K562 (cell line): ENCODE data around the gene S100A10. TPM values are rescaled to one million over a fixed set of nuclear protein-coding genes. Genes with fewer than 3 reads are reported as not detected.

Experiments
- ATAC-seq: fragments of 200-7000 bp; cut with Tn5 transposase; 3 replicates; pipeline ENCODE4 v1.9.1; 2020; ENCODE audit warnings: moderate library complexity
- BruUV-seq: library from RNA; stranded (reverse); fragments of 400-500 nt; replicated peaks from 2 replicates; lab custom pipeline; 2021; lab: Mats Ljungman, UMichigan
- CTCF ChIA-PET: fragments of 300-600 bp; formaldehyde crosslinking; extraction: SDS; loops from one replicate; lab custom pipeline; 2021; ENCODE audit warnings: low intra/inter-chr PET ratio; lab: Yijun Ruan, JAX
- POLR2A ChIA-PET: fragments of 300-600, 350-650 bp; sonication (Branson Sonifier 250); formaldehyde crosslinking; extraction: SDS; loops from one replicate; lab custom pipeline; 2021; ENCODE audit warnings: antibody characterized with exemption, inconsistent platforms; lab: Yijun Ruan, JAX
- DNase-seq, 4 experiments: peaks; one replicate each; pipeline versions ENCODE4 v3.0.0 to v3.0.0-alpha.2; 2011 to 2018; ENCODE audit warnings: low spot score in 3 of 4, mixed read lengths in 3 of 4; ENCODE audit errors: extremely low read depth in 1 of 4
- FAIRE-seq: peaks from 2 replicates; lab custom pipeline; 2011; peaks lifted over from hg19 to GRCh38; lab: Jason Lieb, UNC
- H2AFZ ChIP-seq: 2 replicates; pipeline ENCODE4 v1.6.0; 2011; ENCODE audit warnings: low read depth, low read length, control low read depth, inconsistent platforms
- H3K27ac ChIP-seq: fragments of 200-600 bp; 3 replicates; pipeline ENCODE4 v1.8.0; 2011; ENCODE audit warnings: low read depth, mild to moderate bottlenecking, control low read depth, inconsistent platforms, low read length, moderate library complexity, mixed read lengths; ENCODE audit errors: extremely low read depth
- H3K27me3 ChIP-seq, 2 experiments: fragments of 300-600 bp in 1 of 2; 2 replicates in 1 of 2; 3 replicates in 1 of 2; pipeline versions ENCODE4 v1.6.0 to v1.8.0; 2011; ENCODE audit warnings: inconsistent platforms in 2 of 2, low read length in 2 of 2, mild to moderate bottlenecking in 1 of 2, mixed read lengths in 1 of 2, moderate library complexity in 1 of 2; ENCODE audit not compliant: control insufficient read depth in 2 of 2, insufficient read depth in 2 of 2
- H3K36me3 ChIP-seq: fragments of 300-600 bp; 3 replicates; pipeline ENCODE4 v1.8.0; 2011; ENCODE audit warnings: mild to moderate bottlenecking, low read length, inconsistent platforms; ENCODE audit not compliant: control insufficient read depth, insufficient read depth
- H3K4me1 ChIP-seq, 2 experiments: fragments of 200-600 bp in 1 of 2; replicated peaks in 1 of 2; 2 replicates in 1 of 2; 3 replicates in 1 of 2; pipeline versions ENCODE4 v1.5.1 to v1.8.0; 2011; ENCODE audit warnings: inconsistent platforms in 2 of 2, low read length in 2 of 2, mild to moderate bottlenecking in 1 of 2, mixed read lengths in 1 of 2, moderate library complexity in 1 of 2; ENCODE audit not compliant: control insufficient read depth in 2 of 2, insufficient read depth in 2 of 2
- H3K4me2 ChIP-seq: 2 replicates; pipeline ENCODE4 v1.6.1; 2011; ENCODE audit warnings: low read length, control low read depth, inconsistent platforms, mixed read lengths; ENCODE audit not compliant: insufficient read depth
- H3K4me3 ChIP-seq: fragments of 200-600 bp; sonication (generic), shearing (Covaris generic); 2 replicates; pipeline ENCODE4 v1.5.1; 2016; ENCODE audit warnings: control low read depth, inconsistent platforms
- H3K79me2 ChIP-seq: fragments of 200-600 bp; 3 replicates; pipeline ENCODE4 v1.8.0; 2011; ENCODE audit warnings: low read length, inconsistent platforms; ENCODE audit not compliant: control insufficient read depth, insufficient read depth
- H3K9ac ChIP-seq, 2 experiments: 2 replicates each; pipeline versions ENCODE4 v1.6.0 to v1.6.1; 2011; ENCODE audit warnings: low read depth in 2 of 2, low read length in 2 of 2, control low read depth in 1 of 2, inconsistent platforms in 1 of 2, mild to moderate bottlenecking in 1 of 2, mixed read lengths in 1 of 2; ENCODE audit not compliant: insufficient read depth in 1 of 2
- H3K9me1 ChIP-seq: one replicate; pipeline ENCODE4 v1.6.0; 2011; ENCODE audit warnings: inconsistent platforms, mild to moderate bottlenecking, low read length, moderate library complexity; ENCODE audit not compliant: control insufficient read depth, insufficient read depth
- H3K9me3 ChIP-seq: replicated peaks from 2 replicates; pipeline ENCODE4 v1.5.1; 2011; ENCODE audit warnings: low read depth, low read length, inconsistent platforms; ENCODE audit not compliant: control insufficient read depth, insufficient read depth
- H4K20me1 ChIP-seq: replicated peaks from 2 replicates; pipeline ENCODE4 v1.6.1; 2011; ENCODE audit warnings: low read length, inconsistent platforms, mixed read lengths; ENCODE audit not compliant: control insufficient read depth, insufficient read depth
- CC2D1A ChIP-seq: fragments of 450-650 bp; IDR thresholded peaks from 2 replicates; pipeline ENCODE4 v1.6.1; 2017; ENCODE audit warnings: mild to moderate bottlenecking
- EP300 ChIP-seq: IDR thresholded peaks from 2 replicates; pipeline ENCODE4 v1.6.1; 2012; ENCODE audit warnings: low read length, improper control_type of control experiment
- HDAC3 ChIP-seq: fragments of 450-650 bp; IDR thresholded peaks from 2 replicates; pipeline ENCODE4 v1.6.1; 2018; ENCODE audit warnings: borderline replicate concordance, mild to moderate bottlenecking, moderate library complexity; ENCODE audit not compliant: partially characterized antibody
- MBD2 ChIP-seq: sonication (generic); IDR thresholded peaks from 2 replicates; pipeline ENCODE4 v1.6.1; 2016; ENCODE audit warnings: low read depth, borderline replicate concordance
- NR2C1 ChIP-seq, 2 experiments: fragments of 450-650 bp; IDR thresholded peaks; 2 replicates each; pipeline ENCODE4 v1.6.1; 2017; ENCODE audit warnings: mild to moderate bottlenecking in 2 of 2, antibody characterized with exemption in 1 of 2, inconsistent platforms in 1 of 2, missing compliant biosample characterization in 1 of 2, missing genetic modification characterization in 1 of 2
- OTX1 ChIP-seq: fragments of 450-650 bp; formaldehyde crosslinking; IDR thresholded peaks from 2 replicates; pipeline ENCODE4 v1.4.0; 2022; ENCODE audit warnings: mild to moderate bottlenecking
- SMAD3 ChIP-seq: fragments of 450-650 bp; formaldehyde crosslinking; conservative IDR thresholded peaks from 2 replicates; pipeline ENCODE4 v1.4.0; 2020; ENCODE audit warnings: mild to moderate bottlenecking
- TEAD4 ChIP-seq, 2 experiments: sonication (generic) in 1 of 2; formaldehyde crosslinking in 1 of 2; IDR thresholded peaks; 2 replicates each; pipeline versions ENCODE4 v1.6.1 to v1.8.0; 2012 to 2022; ENCODE audit warnings: borderline replicate concordance in 1 of 2, inconsistent platforms in 1 of 2, low read length in 1 of 2, mild to moderate bottlenecking in 1 of 2, missing genetic modification reagents in 1 of 2
- ZNF175 ChIP-seq: fragments of 200-800 bp; sonication (Bioruptor generic); IDR thresholded peaks from 2 replicates; pipeline ENCODE4 v1.6.1; 2016; ENCODE audit warnings: low read depth, mild to moderate bottlenecking, missing genetic modification characterization, missing compliant biosample characterization
- ZNF584 ChIP-seq: fragments of 200-800 bp; sonication (Bioruptor generic); IDR thresholded peaks from 2 replicates; pipeline ENCODE4 v1.6.1; 2016; ENCODE audit warnings: low read depth, mild to moderate bottlenecking, missing genetic modification characterization, missing compliant biosample characterization
- WGBS: fragments of 100-300 bp; shearing (Covaris generic); methylation state at CpG from one replicate; pipeline ENCODE4 v1.1.6; 2016; ENCODE audit warnings: low coverage, mixed read lengths; ENCODE audit not compliant: insufficient coverage; ENCODE audit errors: missing lambda C conversion rate; 5-methylcytosine and 5-hydroxymethylcytosine counted together
- in situ Hi-C: fragments of 300-500 bp; cut with MboI; formaldehyde crosslinking; loops from 4 replicates; pipeline ENCODE4 v1.15.0; 2018; ENCODE audit warnings: inconsistent platforms, mixed read lengths
- intact Hi-C: fragments of 100-400 bp; cut with micrococcal nuclease; formaldehyde crosslinking; loops from 2 replicates; pipeline ENCODE4 v1.14.2; 2022
- polyA plus RNA-seq, 8 experiments: library from polyadenylated mRNA; depleted of rRNA in 4 of 8; stranded (reverse) in 5 of 8; unstranded in 3 of 8; fragments of >200 nt; fragmentation: Nextera tagmentation in 2 of 8; fragmentation: Illumina TruSeq in 1 of 8; extraction: Ambion mirVana in 2 of 8; extraction: Trizol in 1 of 8; gene quantifications; 2 replicates each; pipeline versions ENCODE4 v1.2.1 to v1.2.3, GENCODE V29; 2011 to 2014; ENCODE audit warnings: inconsistent platforms in 1 of 8, missing spikeins in 1 of 8
- total RNA-seq, 7 experiments: library from RNA; depleted of rRNA in 6 of 7; stranded (reverse); fragments of >200 nt in 6 of 7; fragmentation: Illumina TruSeq in 2 of 7; extraction: Trizol in 2 of 7; gene quantifications; 2 replicates each; pipeline versions ENCODE4 v1.2.1 to v1.2.3, GENCODE V29; 2011 to 2021; ENCODE audit warnings: low replicate concordance in 1 of 7
- TF ChIP-seq, protein P1 (sequence below): fragments of 450-650 bp; IDR thresholded peaks from 2 replicates; pipeline ENCODE4 v1.6.1; 2017; ENCODE audit warnings: antibody characterized with exemption, mild to moderate bottlenecking
- TF ChIP-seq, protein P2 (sequence below), 2 experiments: fragments of 450-650 bp in 1 of 2; sonication (generic) in 1 of 2; formaldehyde crosslinking; conservative IDR thresholded peaks; 2 replicates each; pipeline versions ENCODE4 v1.4.0 to v1.8.1; 2020 to 2022; ENCODE audit warnings: mild to moderate bottlenecking in 1 of 2, missing genetic modification reagents in 1 of 2

Gene S100A10
- total and polyA plus RNA-seq, 9 of the 15 experiments (the other 6 are each of a cell fraction or from before 2014, with no cell fraction given) = 0.32 to 1.6 (median 0.50) TPM; not detected in 3

DNA sequence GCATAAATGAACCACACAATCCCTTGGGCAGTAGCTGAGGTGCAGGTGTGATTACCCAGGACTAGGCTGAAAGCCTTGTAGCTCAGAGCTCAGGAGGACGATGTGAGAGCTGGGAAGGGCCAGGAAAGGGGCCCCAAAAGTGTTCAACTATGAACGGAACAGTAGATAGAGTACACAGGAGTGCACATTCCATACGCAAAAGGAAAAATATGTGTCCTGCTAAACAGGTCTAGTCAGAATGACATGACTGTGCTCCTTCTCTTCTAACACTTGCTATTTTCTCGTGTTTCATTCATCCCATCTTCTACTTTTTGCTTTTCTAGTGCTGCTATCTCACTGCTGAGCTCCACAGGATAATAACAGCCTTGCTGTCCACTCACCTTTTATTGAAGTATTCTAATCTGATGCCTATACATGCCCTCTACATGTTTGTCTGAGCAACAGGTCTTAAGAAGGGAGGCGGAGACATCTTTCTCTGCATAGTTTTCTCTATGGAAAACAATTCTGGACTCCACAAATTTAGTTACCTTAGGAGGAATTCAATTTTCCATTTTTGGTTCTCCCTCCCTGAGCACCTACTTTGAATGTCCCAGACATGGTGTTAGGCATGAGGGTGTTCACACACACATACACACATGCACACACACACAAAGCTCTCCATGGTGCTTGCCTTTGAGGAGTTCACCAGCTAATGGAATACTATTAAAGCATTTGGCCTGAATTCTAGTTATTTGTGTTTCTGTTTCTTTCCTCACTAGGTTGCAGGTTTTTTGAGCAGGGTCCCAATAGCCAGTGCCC, 3.4 kb downstream of the S100A10 start:
- no peak overlapping the region for H3K9ac ChIP-seq
- H3K27ac ChIP-seq = no peak overlapping the region

More for the DNA sequence above, 3.4 kb downstream of the S100A10 start:
- no TSS peak for BruUV-seq
- intact Hi-C loops = no loop called here
- ChIA-PET CTCF (no interaction called here), POLR2A (interaction anchor here (0.8 to 1.0 kb wide), 2 partner anchors 10 to 54 kb away, joined by 3 read pairs; no protein-coding TSS in a partner anchor)
- no peak overlapping the region for H2AFZ ChIP-seq
- peaks cover 27 to 57% of the 10 kb centered on the region in 2 experiments for H3K27me3 ChIP-seq
- no peak overlapping the region for H3K4me3 ChIP-seq
- ATAC-seq (no peak), FAIRE-seq (no peak), DNase-seq (no peak)
- H3K9me3 ChIP-seq = no peaks in the 10 kb centered on the region
- peaks cover 15 to 26% of the 10 kb centered on the region in 2 experiments for H3K4me1 ChIP-seq
- H3K9me1 ChIP-seq = no peaks in the 10 kb centered on the region
- WGBS = 10% methylated on average over 5 of the region's 5 CpGs
- in situ Hi-C loops = no loop called here
- peaks cover 4% of the 10 kb centered on the region; the same call in 1 of the 2 replicates for H4K20me1 ChIP-seq
- no peak overlapping the region for H3K4me2 ChIP-seq
- TF ChIP-seq HDAC3 (no peak), NR2C1 (IDR thresholded peaks at IDR 0.05) (no peak), NR2C1 (tag; IDR thresholded peaks at IDR 0.05) (no peak), MBD2 (no peak), OTX1 (CRISPR knock-in tag) (no peak), CC2D1A (no peak), SMAD3 (CRISPR knock-in tag) (no peak), ZNF584 (CRISPR knock-in tag) (no peak), EP300 (no peak), TEAD4 (IDR thresholded peaks at IDR 0.05; ENCODE audit: low read length) (no peak), TEAD4 (CRISPR knock-in tag; IDR thresholded peaks at IDR 0.05; ENCODE audit: borderline replicate concordance) (no peak), ZNF175 (CRISPR knock-in tag) (no peak)
- TF ChIP-seq, protein P1, sequence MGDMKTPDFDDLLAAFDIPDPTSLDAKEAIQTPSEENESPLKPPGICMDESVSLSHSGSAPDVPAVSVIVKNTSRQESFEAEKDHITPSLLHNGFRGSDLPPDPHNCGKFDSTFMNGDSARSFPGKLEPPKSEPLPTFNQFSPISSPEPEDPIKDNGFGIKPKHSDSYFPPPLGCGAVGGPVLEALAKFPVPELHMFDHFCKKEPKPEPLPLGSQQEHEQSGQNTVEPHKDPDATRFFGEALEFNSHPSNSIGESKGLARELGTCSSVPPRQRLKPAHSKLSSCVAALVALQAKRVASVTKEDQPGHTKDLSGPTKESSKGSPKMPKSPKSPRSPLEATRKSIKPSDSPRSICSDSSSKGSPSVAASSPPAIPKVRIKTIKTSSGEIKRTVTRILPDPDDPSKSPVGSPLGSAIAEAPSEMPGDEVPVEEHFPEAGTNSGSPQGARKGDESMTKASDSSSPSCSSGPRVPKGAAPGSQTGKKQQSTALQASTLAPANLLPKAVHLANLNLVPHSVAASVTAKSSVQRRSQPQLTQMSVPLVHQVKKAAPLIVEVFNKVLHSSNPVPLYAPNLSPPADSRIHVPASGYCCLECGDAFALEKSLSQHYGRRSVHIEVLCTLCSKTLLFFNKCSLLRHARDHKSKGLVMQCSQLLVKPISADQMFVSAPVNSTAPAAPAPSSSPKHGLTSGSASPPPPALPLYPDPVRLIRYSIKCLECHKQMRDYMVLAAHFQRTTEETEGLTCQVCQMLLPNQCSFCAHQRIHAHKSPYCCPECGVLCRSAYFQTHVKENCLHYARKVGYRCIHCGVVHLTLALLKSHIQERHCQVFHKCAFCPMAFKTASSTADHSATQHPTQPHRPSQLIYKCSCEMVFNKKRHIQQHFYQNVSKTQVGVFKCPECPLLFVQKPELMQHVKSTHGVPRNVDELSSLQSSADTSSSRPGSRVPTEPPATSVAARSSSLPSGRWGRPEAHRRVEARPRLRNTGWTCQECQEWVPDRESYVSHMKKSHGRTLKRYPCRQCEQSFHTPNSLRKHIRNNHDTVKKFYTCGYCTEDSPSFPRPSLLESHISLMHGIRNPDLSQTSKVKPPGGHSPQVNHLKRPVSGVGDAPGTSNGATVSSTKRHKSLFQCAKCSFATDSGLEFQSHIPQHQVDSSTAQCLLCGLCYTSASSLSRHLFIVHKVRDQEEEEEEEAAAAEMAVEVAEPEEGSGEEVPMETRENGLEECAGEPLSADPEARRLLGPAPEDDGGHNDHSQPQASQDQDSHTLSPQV = no peak
- TF ChIP-seq, protein P2, sequence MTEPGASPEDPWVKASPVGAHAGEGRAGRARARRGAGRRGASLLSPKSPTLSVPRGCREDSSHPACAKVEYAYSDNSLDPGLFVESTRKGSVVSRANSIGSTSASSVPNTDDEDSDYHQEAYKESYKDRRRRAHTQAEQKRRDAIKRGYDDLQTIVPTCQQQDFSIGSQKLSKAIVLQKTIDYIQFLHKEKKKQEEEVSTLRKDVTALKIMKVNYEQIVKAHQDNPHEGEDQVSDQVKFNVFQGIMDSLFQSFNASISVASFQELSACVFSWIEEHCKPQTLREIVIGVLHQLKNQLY (CRISPR knock-in tag; conservative IDR thresholded peaks at IDR 0.05) = no peak
- no peaks in the 10 kb centered on the region for H3K36me3 ChIP-seq
- H3K79me2 ChIP-seq = no peaks in the 10 kb centered on the region
